Endodermal cell (in vitro differentiated cells): Measurements from ENCODE around the gene DBR1. TPM values are rescaled to one million over a fixed set of nuclear protein-coding genes. Genes with fewer than 3 reads are reported as not detected.

Experiments used
- DNase-seq: peaks from one replicate; pipeline ENCODE4 v3.0.0-alpha.2; 2017
- H3K27ac ChIP-seq: 2 replicates; pipeline ENCODE4 v1.5.1; 2013; ENCODE audit warnings: mild to moderate bottlenecking, low read depth, low read length, moderate library complexity
- H3K27me3 ChIP-seq: 2 replicates; pipeline ENCODE4 v1.6.1; 2013; ENCODE audit warnings: mild to moderate bottlenecking, low read length, moderate library complexity; ENCODE audit not compliant: insufficient read depth, control insufficient read depth, poor library complexity, severe bottlenecking
- H3K36me3 ChIP-seq: 2 replicates; pipeline ENCODE4 v1.7.0; 2013; ENCODE audit warnings: mild to moderate bottlenecking, low read length, moderate library complexity; ENCODE audit not compliant: control insufficient read depth, insufficient read depth
- H3K4me1 ChIP-seq: one replicate; pipeline ENCODE4 v1.7.0; 2013; ENCODE audit warnings: low read length; ENCODE audit not compliant: control insufficient read depth, insufficient read depth
- H3K4me3 ChIP-seq: 2 replicates; pipeline ENCODE4 v1.5.1; 2013; ENCODE audit warnings: mild to moderate bottlenecking, low read length, moderate library complexity
- H3K9ac ChIP-seq: 2 replicates; pipeline ENCODE4 v1.6.1; 2013; ENCODE audit warnings: mild to moderate bottlenecking, low read length, moderate library complexity; ENCODE audit not compliant: poor library complexity, severe bottlenecking; ENCODE audit errors: extremely low read depth
- H3K9me3 ChIP-seq: 2 replicates; pipeline ENCODE4 v1.6.1; 2013; ENCODE audit warnings: mild to moderate bottlenecking, low read length, moderate library complexity; ENCODE audit not compliant: control insufficient read depth
- H3K27ac Mint-ChIP-seq: 2 replicates; pipeline ENCODE4 v1.8.0; 2020; ENCODE audit warnings: mixed read lengths
- H3K27me3 Mint-ChIP-seq: 2 replicates; pipeline ENCODE4 v1.8.0; 2021; ENCODE audit warnings: mild to moderate bottlenecking, mixed read lengths; ENCODE audit not compliant: insufficient read depth
- H3K36me3 Mint-ChIP-seq: 2 replicates; pipeline ENCODE4 v1.8.0; 2020; ENCODE audit warnings: low read depth, mixed read lengths
- H3K4me1 Mint-ChIP-seq: 2 replicates; pipeline ENCODE4 v1.8.0; 2020; ENCODE audit warnings: mixed read lengths
- H3K4me3 Mint-ChIP-seq: 2 replicates; pipeline ENCODE4 v1.8.0; 2020; ENCODE audit warnings: mild to moderate bottlenecking, moderate library complexity, mixed read lengths
- H3K9me3 Mint-ChIP-seq: 2 replicates; pipeline ENCODE4 v1.8.0; 2020; ENCODE audit warnings: mild to moderate bottlenecking, mixed read lengths
- WGBS, 2 experiments: methylation state at CpG; one replicate each; pipeline versions ENCODE4 v1.1.5 to v1.1.7; 2013; ENCODE audit warnings: missing lambda C conversion rate in 2 of 2, mixed read lengths in 1 of 2; ENCODE audit not compliant: insufficient coverage in 1 of 2, insufficient read length in 1 of 2; 5-methylcytosine and 5-hydroxymethylcytosine counted together
- total RNA-seq, 2 donors: library from RNA; stranded (reverse); fragmentation: NEBNext Ultra II Directional in 1 of 2; extraction: Animal tissue kit (Norgen Biotek cat#: 25700) in 1 of 2; gene quantifications; 2 replicates in 1 of 2; 3 replicates in 1 of 2; pipeline ENCODE4 v1.2.1, GENCODE V29; 2021
- TF ChIP-seq, protein P1 (sequence below): fragments of 200-600 bp; sonication (generic); conservative IDR thresholded peaks from 2 replicates; pipeline ENCODE4 v1.5.0; 2021; ENCODE audit warnings: antibody characterized with exemption, mild to moderate bottlenecking

The DBR1 gene
- total RNA-seq, 2 donors from 2014 or later, result 17.7 to 22.0 TPM

DNA sequence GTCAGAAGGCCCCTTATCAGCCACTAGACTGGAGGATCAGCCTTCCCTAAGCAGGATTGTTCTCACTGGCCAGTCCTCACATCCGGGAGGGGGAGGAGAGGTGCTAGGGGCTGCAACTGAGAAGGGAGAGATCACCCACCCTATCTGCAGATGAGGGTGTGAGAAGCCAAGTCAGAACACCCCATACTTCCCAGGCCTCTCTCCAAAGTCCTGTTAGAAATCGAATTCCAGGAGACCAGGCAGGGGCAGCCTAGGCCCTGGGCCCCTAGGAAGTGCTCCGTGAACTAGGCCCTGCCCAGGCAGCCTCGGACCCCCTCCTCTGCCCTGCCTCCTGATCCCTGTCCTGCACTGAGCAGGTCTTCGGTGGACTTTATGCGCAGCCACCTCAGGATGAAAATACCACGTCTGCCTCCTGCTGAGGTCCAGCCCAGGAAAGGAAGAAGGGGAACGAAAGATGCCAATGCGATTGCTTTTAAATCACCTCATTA, 60.2 kb downstream of the DBR1 start:
- peak overlapping the region; percentile 86 for H3K4me3 ChIP-seq
- peaks cover 7% of the 10 kb centered on the region for H3K27me3 Mint-ChIP-seq
- peak overlapping the region; percentile 96 for H3K27ac Mint-ChIP-seq
- peaks cover 23% of the 10 kb centered on the region for H3K4me1 Mint-ChIP-seq
- peaks cover 6% of the 10 kb centered on the region for H3K9me3 ChIP-seq
- peak overlapping the region; percentile 81 for H3K9ac ChIP-seq
- no peaks in the 10 kb centered on the region for H3K27me3 ChIP-seq
- H3K4me1 ChIP-seq, result no peaks in the 10 kb centered on the region
- H3K4me3 Mint-ChIP-seq, result peak overlapping the region; percentile 85
- peaks cover 17% of the 10 kb centered on the region for H3K36me3 Mint-ChIP-seq
- peak overlapping the region; percentile 84 for H3K27ac ChIP-seq
- peaks cover 16% of the 10 kb centered on the region for H3K36me3 ChIP-seq
- TF ChIP-seq, protein P1, sequence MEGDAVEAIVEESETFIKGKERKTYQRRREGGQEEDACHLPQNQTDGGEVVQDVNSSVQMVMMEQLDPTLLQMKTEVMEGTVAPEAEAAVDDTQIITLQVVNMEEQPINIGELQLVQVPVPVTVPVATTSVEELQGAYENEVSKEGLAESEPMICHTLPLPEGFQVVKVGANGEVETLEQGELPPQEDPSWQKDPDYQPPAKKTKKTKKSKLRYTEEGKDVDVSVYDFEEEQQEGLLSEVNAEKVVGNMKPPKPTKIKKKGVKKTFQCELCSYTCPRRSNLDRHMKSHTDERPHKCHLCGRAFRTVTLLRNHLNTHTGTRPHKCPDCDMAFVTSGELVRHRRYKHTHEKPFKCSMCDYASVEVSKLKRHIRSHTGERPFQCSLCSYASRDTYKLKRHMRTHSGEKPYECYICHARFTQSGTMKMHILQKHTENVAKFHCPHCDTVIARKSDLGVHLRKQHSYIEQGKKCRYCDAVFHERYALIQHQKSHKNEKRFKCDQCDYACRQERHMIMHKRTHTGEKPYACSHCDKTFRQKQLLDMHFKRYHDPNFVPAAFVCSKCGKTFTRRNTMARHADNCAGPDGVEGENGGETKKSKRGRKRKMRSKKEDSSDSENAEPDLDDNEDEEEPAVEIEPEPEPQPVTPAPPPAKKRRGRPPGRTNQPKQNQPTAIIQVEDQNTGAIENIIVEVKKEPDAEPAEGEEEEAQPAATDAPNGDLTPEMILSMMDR, result no peak
- DNase-seq, result peak; percentile 78
- H3K9me3 Mint-ChIP-seq, result peaks cover 3% of the 10 kb centered on the region
- WGBS, 2 experiments, result 4% methylated on average over 7 to 9 of the region's 9 CpGs

DNA sequence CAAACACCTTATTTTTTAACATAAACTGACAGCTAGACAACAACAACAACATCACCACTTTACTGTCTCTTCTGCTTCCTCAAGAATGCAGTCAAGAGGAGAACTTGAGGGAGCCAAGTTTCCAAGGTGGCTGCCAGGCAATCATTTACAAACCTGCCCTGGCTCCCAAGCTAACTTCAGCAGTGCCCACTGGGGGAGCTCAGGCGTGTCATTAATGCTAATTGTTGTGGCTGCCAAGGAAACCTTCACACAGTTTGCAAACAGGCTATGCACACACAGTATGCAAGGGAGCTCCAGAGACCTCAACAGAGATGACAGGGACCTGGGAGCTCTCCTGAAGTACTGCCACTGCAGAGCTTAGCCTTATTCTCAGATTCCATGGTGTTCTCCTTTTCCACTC, 61.4 kb downstream of the DBR1 start:
- no peaks in the 10 kb centered on the region for H3K27me3 ChIP-seq
- H3K36me3 ChIP-seq, result peaks cover 25% of the 10 kb centered on the region
- peak overlapping the region; percentile 86 for H3K4me3 ChIP-seq
- H3K4me3 Mint-ChIP-seq, result peak overlapping the region; percentile 85
- DNase-seq, result peak; percentile 83
- no peaks in the 10 kb centered on the region for H3K4me1 ChIP-seq
- WGBS, 2 experiments, result 50 to 53% methylated on average over 1 of the region's 1 CpG
- TF ChIP-seq, protein P1, result peak; percentile 27
- peaks cover 19% of the 10 kb centered on the region for H3K36me3 Mint-ChIP-seq
- H3K27ac Mint-ChIP-seq, result peak overlapping the region; percentile 96
- peaks cover 23% of the 10 kb centered on the region for H3K4me1 Mint-ChIP-seq
- H3K9me3 Mint-ChIP-seq, result peaks cover 3% of the 10 kb centered on the region
- peak overlapping the region; percentile 81 for H3K9ac ChIP-seq
- H3K27me3 Mint-ChIP-seq, result peaks cover 8% of the 10 kb centered on the region
- H3K9me3 ChIP-seq, result peaks cover 6% of the 10 kb centered on the region
- H3K27ac ChIP-seq, result no peak overlapping the region

DNA sequence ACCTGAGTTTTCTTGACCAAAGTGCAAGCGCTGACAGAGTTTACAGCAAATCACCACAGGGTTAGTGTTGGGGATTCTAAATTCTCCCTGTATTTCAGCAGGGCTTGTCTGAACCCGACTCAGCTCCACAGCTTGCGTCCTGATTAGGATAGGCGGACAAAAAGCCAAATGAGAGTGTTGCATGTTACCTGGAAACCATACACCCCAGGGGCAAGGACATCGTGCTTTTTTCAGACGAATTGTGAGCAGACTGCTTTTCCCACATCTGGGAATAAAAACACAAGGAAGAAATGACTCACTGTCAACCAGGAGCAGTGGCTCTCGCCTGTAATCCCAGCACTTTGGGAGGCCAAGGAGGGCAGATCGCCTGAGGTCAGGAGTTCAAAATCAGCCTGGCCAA, 62.4 kb downstream of the DBR1 start:
- 89 to 92% methylated on average over 8 of the region's 8 CpGs for WGBS, 2 experiments
- peaks cover 23% of the 10 kb centered on the region for H3K4me1 Mint-ChIP-seq
- H3K36me3 ChIP-seq, result peaks cover 31% of the 10 kb centered on the region
- peaks cover 26% of the 10 kb centered on the region for H3K36me3 Mint-ChIP-seq
- H3K4me3 ChIP-seq, result no peak overlapping the region
- H3K27me3 ChIP-seq, result no peaks in the 10 kb centered on the region
- no peaks in the 10 kb centered on the region for H3K4me1 ChIP-seq
- H3K27ac ChIP-seq, result no peak overlapping the region
- H3K9me3 Mint-ChIP-seq, result peaks cover 3% of the 10 kb centered on the region
- no peak overlapping the region for H3K27ac Mint-ChIP-seq
- no peak overlapping the region for H3K9ac ChIP-seq
- no peak for DNase-seq
- H3K9me3 ChIP-seq, result peaks cover 3% of the 10 kb centered on the region
- peaks cover 7% of the 10 kb centered on the region for H3K27me3 Mint-ChIP-seq
- no peak overlapping the region for H3K4me3 Mint-ChIP-seq
- TF ChIP-seq, protein P1, result no peak

Other genes with a start within 250 kb of the DBR1 start
- gene CLDN18, start 164.8 kb downstream of the DBR1 start, total RNA-seq, result under 1 TPM; 0.13 to 0.27 TPM
- 10 to 100 TPM; 32.0 to 32.5 TPM for gene DZIP1L, start 59.3 kb downstream of the DBR1 start, total RNA-seq
- not detected for gene A4GNT, start 42.5 kb downstream of the DBR1 start, total RNA-seq
- gene ARMC8, start 12.4 kb upstream of the DBR1 start, total RNA-seq, result 10 to 100 TPM; 58.6 to 60.4 TPM
- gene NME9, start 154.9 kb upstream of the DBR1 start, total RNA-seq, result 1 to 10 TPM in 1 of 2 donors, under 1 TPM in 1; 0.40 to 1.3 TPM
- gene MRAS, start 173.7 kb upstream of the DBR1 start, total RNA-seq, result 10 to 100 TPM; 12.8 to 16.1 TPM